Psoas muscle (tissue), 8 donors: ENCODE data around the gene KIAA1210. TPM values are rescaled to one million over a fixed set of nuclear protein-coding genes. Genes with fewer than 3 reads are reported as not detected.
"Not testable (repeated sequence)": the region's sequence is repeated elsewhere in the genome, so short reads cannot be mapped to it uniquely, and the experiment has no call there.

Experiments used
- ATAC-seq, 4 donors: fragments of 200-7000 bp; cut with Tn5 transposase; one replicate each; pipeline ENCODE4 v1.9.1; 2020; ENCODE audit warnings: moderate library complexity in 3 of 4, mild to moderate bottlenecking in 2 of 4
- DNase-seq, 2 donors: peaks; one replicate each; pipeline ENCODE4 v3.0.0-alpha.2; 2020
- H3K27ac ChIP-seq: fragments of 200-600 bp; one replicate; pipeline ENCODE4 v1.8.0; 2022
- H3K27me3 ChIP-seq, 3 donors: fragments of 200-600 bp in 1 of 3; one replicate each; pipeline versions ENCODE4 v1.6.1 to v1.8.0; 2013 to 2022; ENCODE audit warnings: low read length in 2 of 3, mild to moderate bottlenecking in 2 of 3, moderate library complexity in 1 of 3; ENCODE audit not compliant: insufficient read depth in 3 of 3
- H3K36me3 ChIP-seq, 2 donors: fragments of 200-600 bp in 1 of 2; one replicate each; pipeline versions ENCODE4 v1.6.1 to v1.8.0; 2013 to 2022; ENCODE audit warnings: low read depth in 1 of 2, mild to moderate bottlenecking in 1 of 2, moderate library complexity in 1 of 2; ENCODE audit not compliant: insufficient read depth in 1 of 2
- H3K4me1 ChIP-seq: fragments of 200-600 bp; one replicate; pipeline ENCODE4 v1.8.0; 2022
- H3K4me3 ChIP-seq: fragments of 200-600 bp; one replicate; pipeline ENCODE4 v1.8.0; 2022; ENCODE audit warnings: mild to moderate bottlenecking
- H3K9me3 ChIP-seq: fragments of 200-600 bp; one replicate; pipeline ENCODE4 v1.8.0; 2022
- CTCF ChIP-seq: fragments of 200-600 bp; IDR thresholded peaks from one replicate; pipeline ENCODE4 v1.8.0; 2022; ENCODE audit warnings: antibody characterized with exemption
- WGBS, 3 donors: extraction: QIAGEN DNeasy Blood & Tissue Kit; methylation state at CpG; one replicate each; pipeline versions ENCODE4 v1.1.6 to v1.1.7; 2013; 5-methylcytosine and 5-hydroxymethylcytosine counted together
- intact Hi-C, 2 donors: fragments of 100-400 bp; cut with DNase I; formaldehyde crosslinking; loops; one replicate each; pipeline versions ENCODE4 v1.11.0 to v1.14.2; 2022
- polyA plus RNA-seq, 3 donors: library from polyadenylated mRNA; stranded (reverse); fragments of 200-250 nt; gene quantifications; one replicate each; pipeline ENCODE4 v1.2.3, GENCODE V29; 2013
- total RNA-seq, 4 donors: library from RNA; stranded (reverse); fragmentation: NEBNext Ultra II Directional in 2 of 4; extraction: Animal tissue kit (Norgen Biotek cat#: 25700) in 2 of 4; gene quantifications; one replicate each; pipeline versions ENCODE4 v1.2.1 to v1.2.4, GENCODE V29; 2021 to 2023
- donor health status: healthy with polysubstance abuse.
- donor health status: DM: no; HTN: no; CAD: no; lungs with moderate emphysema.
- donor health status: Bipolar disorder and iron deficiency.
- donor health status: healthy.
- donor health status: DM: yes; HTN: yes; CAD: no.
- donor health status: DM: no; HTN: no; CAD: no.
- donor health status: DM: no; HTN: no; CAD: no.
- donor health status: DM: yes; HTN: yes; CAD: no.

Gene KIAA1210
- total and polyA plus RNA-seq, 7 donors: not detected

GRCh38 chrX:119036107-119037029 is 91.2 kb downstream of the KIAA1210 start:
- Histone ChIP-seq H3K4me1 (peaks cover 4% of the 10 kb centered on the region), H3K36me3 (no peaks in the 10 kb centered on the region), H3K27me3 (no peaks in the 10 kb centered on the region), H3K4me3 (no peak overlapping the region), H3K9me3 (no peaks in the 10 kb centered on the region), H3K27ac (no peak overlapping the region)
- whole genome bisulfite sequencing, 3 donors: 80 to 86% (median 83%) methylated on average over 4 of the region's 4 CpGs
- DNase-seq (no peak), ATAC-seq (no peak)
- no peak for TF ChIP-seq CTCF
- intact Hi-C loops: no loop called here

GRCh38 chrX:119030990-119031389 is 96.6 kb downstream of the KIAA1210 start:
- intact Hi-C loops: no loop called here
- Histone ChIP-seq H3K36me3 (no peaks in the 10 kb centered on the region), H3K4me3 (no peak overlapping the region), H3K27me3 (no peaks in the 10 kb centered on the region), H3K27ac (no peak overlapping the region), H3K9me3 (no peaks in the 10 kb centered on the region), H3K4me1 (no peaks in the 10 kb centered on the region)
- DNase-seq (no peak), ATAC-seq (no peak)
- no peak for TF ChIP-seq CTCF

GRCh38 chrX:119029656-119030055 is 98.0 kb downstream of the KIAA1210 start:
- intact Hi-C loops, H3K9me3 ChIP-seq, H3K27ac ChIP-seq, H3K36me3 ChIP-seq, H3K27me3 ChIP-seq, H3K4me1 ChIP-seq, DNase-seq, H3K4me3 ChIP-seq, ATAC-seq: not testable (repeated sequence)
- WGBS, 3 donors: 88 to 100% (median 97%) methylated on average over 7 to 10 of the region's 10 CpGs

GRCh38 chrX:119028733-119029330 is 98.8 kb downstream of the KIAA1210 start:
- 13 to 56% (median 44%) methylated on average over 1 of the region's 1 CpG for WGBS, 3 donors
- ATAC-seq: no peak

More at GRCh38 chrX:119028733-119029330, 98.8 kb downstream of the KIAA1210 start:
- no peak overlapping the region for H3K27ac ChIP-seq
- H3K4me3 ChIP-seq: no peak overlapping the region
- H3K27me3 ChIP-seq: no peaks in the 10 kb centered on the region
- no peaks in the 10 kb centered on the region for H3K9me3 ChIP-seq
- H3K36me3 ChIP-seq: no peaks in the 10 kb centered on the region
- TF ChIP-seq CTCF: no peak
- intact Hi-C loops: no loop called here
- no peaks in the 10 kb centered on the region for H3K4me1 ChIP-seq
- no peak for DNase-seq

Other genes with a start within 250 kb of the KIAA1210 start
- 10 to 100 TPM in 3 of 4 donors, 1 to 10 TPM in 1; 9.4 to 55.8 (median 27.3) TPM for gene LONRF3, start 153.2 kb downstream of the KIAA1210 start, total RNA-seq
- 10 to 100 TPM in 2 of 3 donors, 1 to 10 TPM in 1; 8.4 to 20.2 (median 15.5) TPM for gene LONRF3, start 153.2 kb downstream of the KIAA1210 start, polyA plus RNA-seq
- gene CT47C1, start 54.8 kb downstream of the KIAA1210 start, total RNA-seq: not detected
- not detected for gene CT47C1, start 54.8 kb downstream of the KIAA1210 start, polyA plus RNA-seq
- 10 to 100 TPM in 3 of 4 donors, 1 to 10 TPM in 1; 6.3 to 15.4 (median 10.7) TPM for gene PGRMC1, start 108.5 kb upstream of the KIAA1210 start, total RNA-seq
- gene PGRMC1, start 108.5 kb upstream of the KIAA1210 start, polyA plus RNA-seq: 10 to 100 TPM in 1 of 3 donors, 1 to 10 TPM in 2; 7.1 to 12.0 (median 9.8) TPM